ENCODE data around the gene ZNF444. TPM values are rescaled to one million over a fixed set of nuclear protein-coding genes. Genes with fewer than 3 reads are reported as not detected.

Gene ZNF444
- total and polyA plus RNA-seq, 9 of the 15 experiments (the other 6 are each of a cell fraction or from before 2014, with no cell fraction given), result 0.39 to 40.0 (median 6.9) TPM

DNA sequence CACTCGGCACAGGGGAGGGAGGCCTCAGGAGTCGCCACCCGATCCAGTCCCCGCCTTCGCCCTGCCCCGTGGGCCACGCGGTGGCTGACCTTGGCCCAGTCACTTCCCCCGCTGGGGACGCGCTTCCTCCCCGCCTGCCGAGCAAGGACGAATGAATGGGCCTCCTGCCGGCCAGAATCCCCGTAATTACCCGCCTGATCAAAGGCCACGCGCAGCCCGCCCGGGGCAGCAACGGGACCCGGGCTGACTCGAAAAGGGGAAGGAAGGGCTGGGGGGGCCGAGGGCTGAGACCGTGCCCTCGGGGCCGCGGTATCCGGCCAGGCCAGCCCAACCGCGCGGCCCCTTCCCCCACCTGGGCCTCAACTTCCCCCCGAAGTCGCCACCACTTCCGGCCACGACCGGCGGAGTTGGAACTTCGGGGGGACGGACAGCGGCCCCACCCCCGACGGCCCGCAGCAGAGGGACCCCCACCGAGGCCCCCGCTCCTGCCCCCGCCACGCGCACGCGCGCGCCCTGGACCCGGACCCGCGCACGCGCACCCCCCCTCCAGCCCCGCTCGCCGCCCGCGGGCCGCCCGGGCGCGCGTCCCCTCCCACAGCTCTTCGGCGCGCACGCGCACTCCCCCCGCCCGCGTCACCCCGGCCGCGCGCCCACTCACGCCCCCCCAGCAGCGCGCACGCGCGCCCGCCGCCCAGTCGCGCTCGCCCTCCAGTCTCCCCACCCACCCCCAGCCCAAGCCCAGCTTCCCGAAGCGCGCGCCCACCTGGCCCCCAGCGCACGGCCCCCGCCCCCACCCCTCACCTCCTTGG lies 20.5 kb upstream of the ZNF444 start (continued):
- TF ChIP-seq, protein P1, sequence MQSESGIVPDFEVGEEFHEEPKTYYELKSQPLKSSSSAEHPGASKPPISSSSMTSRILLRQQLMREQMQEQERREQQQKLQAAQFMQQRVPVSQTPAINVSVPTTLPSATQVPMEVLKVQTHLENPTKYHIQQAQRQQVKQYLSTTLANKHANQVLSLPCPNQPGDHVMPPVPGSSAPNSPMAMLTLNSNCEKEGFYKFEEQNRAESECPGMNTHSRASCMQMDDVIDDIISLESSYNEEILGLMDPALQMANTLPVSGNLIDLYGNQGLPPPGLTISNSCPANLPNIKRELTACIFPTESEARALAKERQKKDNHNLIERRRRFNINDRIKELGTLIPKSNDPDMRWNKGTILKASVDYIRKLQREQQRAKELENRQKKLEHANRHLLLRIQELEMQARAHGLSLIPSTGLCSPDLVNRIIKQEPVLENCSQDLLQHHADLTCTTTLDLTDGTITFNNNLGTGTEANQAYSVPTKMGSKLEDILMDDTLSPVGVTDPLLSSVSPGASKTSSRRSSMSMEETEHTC (IDR thresholded peaks at IDR 0.05), result no peak
- no peak for TF ChIP-seq ZBTB8A (IDR thresholded peaks at IDR 0.05; ENCODE audit: partially characterized antibody)
- TF ChIP-seq ZNF280A (IDR thresholded peaks at IDR 0.05; ENCODE audit: low read depth, partially characterized antibody), result no peak
- TF ChIP-seq AFF1 (IDR thresholded peaks at IDR 0.05; ENCODE audit: low read depth in 1 of 2, partially characterized antibody in 2 of 2), result no peak
- TF ChIP-seq ZNF77 (CRISPR knock-in tag; IDR thresholded peaks at IDR 0.05), result no peak
- TF ChIP-seq BACH1 (tag; IDR thresholded peaks at IDR 0.05), result no peak; the same call in 1 of the 2 replicates
- TF ChIP-seq POLR2G (IDR thresholded peaks at IDR 0.05; ENCODE audit: low read depth, low read length), result peak; percentile 86
- TF ChIP-seq ZZZ3 (IDR thresholded peaks at IDR 0.05), result no peak
- TF ChIP-seq, protein P2, sequence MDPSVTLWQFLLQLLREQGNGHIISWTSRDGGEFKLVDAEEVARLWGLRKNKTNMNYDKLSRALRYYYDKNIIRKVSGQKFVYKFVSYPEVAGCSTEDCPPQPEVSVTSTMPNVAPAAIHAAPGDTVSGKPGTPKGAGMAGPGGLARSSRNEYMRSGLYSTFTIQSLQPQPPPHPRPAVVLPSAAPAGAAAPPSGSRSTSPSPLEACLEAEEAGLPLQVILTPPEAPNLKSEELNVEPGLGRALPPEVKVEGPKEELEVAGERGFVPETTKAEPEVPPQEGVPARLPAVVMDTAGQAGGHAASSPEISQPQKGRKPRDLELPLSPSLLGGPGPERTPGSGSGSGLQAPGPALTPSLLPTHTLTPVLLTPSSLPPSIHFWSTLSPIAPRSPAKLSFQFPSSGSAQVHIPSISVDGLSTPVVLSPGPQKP (CRISPR knock-in tag; IDR thresholded peaks at IDR 0.05), result no peak
- TF ChIP-seq ZNF41 (CRISPR knock-in tag; conservative IDR thresholded peaks at IDR 0.05), result no peak
- TF ChIP-seq HSF4 (CRISPR knock-in tag; IDR thresholded peaks at IDR 0.05; ENCODE audit: borderline replicate concordance), result no peak
- peak; percentile 91 for TF ChIP-seq RBM22 (IDR thresholded peaks at IDR 0.05; ENCODE audit: low read depth, low read length, poor library complexity, severe bottlenecking)
- TF ChIP-seq, protein P3, sequence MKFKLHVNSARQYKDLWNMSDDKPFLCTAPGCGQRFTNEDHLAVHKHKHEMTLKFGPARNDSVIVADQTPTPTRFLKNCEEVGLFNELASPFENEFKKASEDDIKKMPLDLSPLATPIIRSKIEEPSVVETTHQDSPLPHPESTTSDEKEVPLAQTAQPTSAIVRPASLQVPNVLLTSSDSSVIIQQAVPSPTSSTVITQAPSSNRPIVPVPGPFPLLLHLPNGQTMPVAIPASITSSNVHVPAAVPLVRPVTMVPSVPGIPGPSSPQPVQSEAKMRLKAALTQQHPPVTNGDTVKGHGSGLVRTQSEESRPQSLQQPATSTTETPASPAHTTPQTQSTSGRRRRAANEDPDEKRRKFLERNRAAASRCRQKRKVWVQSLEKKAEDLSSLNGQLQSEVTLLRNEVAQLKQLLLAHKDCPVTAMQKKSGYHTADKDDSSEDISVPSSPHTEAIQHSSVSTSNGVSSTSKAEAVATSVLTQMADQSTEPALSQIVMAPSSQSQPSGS (CRISPR knock-in tag; IDR thresholded peaks at IDR 0.05), result no peak
- TF ChIP-seq CHD2 (IDR thresholded peaks at IDR 0.05; ENCODE audit: low read depth, low read length), result no peak
- no peak for TF ChIP-seq ZNF586 (CRISPR knock-in tag; conservative IDR thresholded peaks at IDR 0.05)
- TF ChIP-seq TRIM24 (IDR thresholded peaks at IDR 0.05), result no peak
- no peak for TF ChIP-seq ZNF232 (CRISPR knock-in tag; IDR thresholded peaks at IDR 0.05)
